ENCODE data around the gene HNRNPUL1.

- TF ChIP-seq, protein P1, sequence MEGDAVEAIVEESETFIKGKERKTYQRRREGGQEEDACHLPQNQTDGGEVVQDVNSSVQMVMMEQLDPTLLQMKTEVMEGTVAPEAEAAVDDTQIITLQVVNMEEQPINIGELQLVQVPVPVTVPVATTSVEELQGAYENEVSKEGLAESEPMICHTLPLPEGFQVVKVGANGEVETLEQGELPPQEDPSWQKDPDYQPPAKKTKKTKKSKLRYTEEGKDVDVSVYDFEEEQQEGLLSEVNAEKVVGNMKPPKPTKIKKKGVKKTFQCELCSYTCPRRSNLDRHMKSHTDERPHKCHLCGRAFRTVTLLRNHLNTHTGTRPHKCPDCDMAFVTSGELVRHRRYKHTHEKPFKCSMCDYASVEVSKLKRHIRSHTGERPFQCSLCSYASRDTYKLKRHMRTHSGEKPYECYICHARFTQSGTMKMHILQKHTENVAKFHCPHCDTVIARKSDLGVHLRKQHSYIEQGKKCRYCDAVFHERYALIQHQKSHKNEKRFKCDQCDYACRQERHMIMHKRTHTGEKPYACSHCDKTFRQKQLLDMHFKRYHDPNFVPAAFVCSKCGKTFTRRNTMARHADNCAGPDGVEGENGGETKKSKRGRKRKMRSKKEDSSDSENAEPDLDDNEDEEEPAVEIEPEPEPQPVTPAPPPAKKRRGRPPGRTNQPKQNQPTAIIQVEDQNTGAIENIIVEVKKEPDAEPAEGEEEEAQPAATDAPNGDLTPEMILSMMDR (conservative IDR thresholded peaks at IDR 0.05): no peak
- TF ChIP-seq EZH2 (IDR thresholded peaks at IDR 0.05; ENCODE audit: low read depth): no peak
These were observed 24.1 kb upstream of the HNRNPUL1 start for GRCh38 chr19:41239961-41240574.
